ENCODE data around the gene SULT1A1. TPM values are rescaled to one million over a fixed set of nuclear protein-coding genes. Genes with fewer than 3 reads are reported as not detected.
A peak's percentile ranks its signal among the peaks of the same experiment; 100 is the strongest.
"Not testable (repeated sequence)": the region's sequence is repeated elsewhere in the genome, so short reads cannot be mapped to it uniquely, and the experiment has no call there.

The SULT1A1 gene
- total RNA-seq, 2 donors from 2014 or later = 26.7 to 35.6 TPM

DNA sequence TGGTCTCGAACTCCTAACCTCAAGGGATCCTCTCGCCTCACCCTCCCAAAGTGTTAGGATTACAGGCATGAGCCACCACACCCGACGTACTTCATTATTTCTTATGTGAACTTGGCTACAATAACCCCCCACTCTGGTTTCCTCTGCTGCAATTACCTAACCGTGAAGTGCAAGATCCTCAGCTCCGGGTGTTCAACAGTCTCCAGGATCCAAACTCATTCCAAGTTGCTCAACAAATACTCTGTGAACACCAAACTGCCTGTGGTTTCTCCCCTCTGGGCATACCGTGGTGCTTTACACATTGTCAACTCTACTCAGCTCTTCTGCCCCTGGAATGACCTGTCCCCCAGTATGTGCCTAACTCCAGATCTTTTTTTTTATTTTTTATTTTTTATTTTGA lies 6.8 kb upstream of the SULT1A1 start:
- Histone ChIP-seq H3K9me3 (no peaks in the 10 kb centered on the region), H3K27me3 (no peaks in the 10 kb centered on the region), H3K27ac (no peak overlapping the region), H3K4me1 (peaks cover 3% of the 10 kb centered on the region), H3K4me3 (no peak overlapping the region), H3K36me3 (replicated peaks in 1 of 2; ENCODE audit: insufficient read depth in 1 of 2, low read depth in 2 of 2) (peaks cover 0 to 1% of the 10 kb centered on the region in 2 donors)
- TF ChIP-seq POLR2A (IDR thresholded peaks at IDR 0.05) = no peak
- TF ChIP-seq CTCF (IDR thresholded peaks at IDR 0.05) = no peak
- WGBS, 2 donors = 79 to 94% methylated on average over 7 of the region's 7 CpGs
- intact Hi-C loops (cut with DNase I) = no loop called here
- ATAC-seq = no peak
- DNase-seq = no peak

- H3K4me1 ChIP-seq; DNase-seq; intact Hi-C loops (cut with DNase I); H3K27ac ChIP-seq; H3K9me3 ChIP-seq; H3K27me3 ChIP-seq; H3K36me3 ChIP-seq (replicated peaks in 1 of 2; ENCODE audit: insufficient read depth in 1 of 2, low read depth in 2 of 2); H3K4me3 ChIP-seq; ATAC-seq: not testable (repeated sequence)
- 85 to 86% methylated on average over 7 of the region's 7 CpGs for WGBS, 2 donors
These were observed 6.4 kb upstream of the SULT1A1 start for GRCh38 chr16:28616224-28616577.

DNA sequence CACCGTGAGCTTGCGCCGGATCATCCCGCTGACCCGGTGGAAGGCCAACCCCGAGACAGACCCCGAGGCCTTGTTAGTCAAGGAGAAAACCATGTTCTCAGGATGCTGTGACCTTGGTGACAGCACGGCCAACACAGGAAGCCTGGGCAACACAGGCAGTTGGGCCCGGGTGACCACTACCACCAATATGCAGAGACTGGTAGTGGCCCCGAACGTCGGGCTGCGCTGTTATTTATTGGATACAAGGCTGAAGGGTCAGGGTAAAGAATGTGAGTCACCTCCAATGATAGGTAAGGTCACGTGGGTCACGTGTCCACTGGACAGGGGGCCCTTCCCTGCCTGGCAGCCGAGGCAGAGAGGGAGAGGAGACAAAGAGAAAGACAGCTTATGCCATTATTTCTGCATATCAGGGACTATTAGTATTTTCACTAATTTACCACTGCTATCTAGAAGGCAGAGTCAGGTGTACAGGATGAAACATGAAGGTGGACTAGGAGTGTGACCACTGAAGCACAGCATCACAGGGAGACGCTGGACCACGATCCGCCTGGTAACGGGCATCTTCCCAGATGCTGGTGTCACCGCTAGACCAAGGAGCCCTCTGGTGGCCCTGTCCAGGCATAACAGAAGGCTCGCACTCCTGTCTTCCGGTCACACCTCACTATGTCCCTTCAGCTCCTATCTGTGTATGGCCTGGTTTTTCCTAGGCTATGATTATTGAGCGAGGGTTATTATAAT lies 5.8 kb upstream of the SULT1A1 start:
- H3K4me1 ChIP-seq; intact Hi-C loops (cut with DNase I); H3K4me3 ChIP-seq; ATAC-seq; H3K9me3 ChIP-seq; H3K27me3 ChIP-seq; H3K27ac ChIP-seq; H3K36me3 ChIP-seq (replicated peaks in 1 of 2; ENCODE audit: insufficient read depth in 1 of 2, low read depth in 2 of 2): not testable (repeated sequence)
- TF ChIP-seq CTCF (IDR thresholded peaks at IDR 0.05) = peak; percentile 22 to 74 (median 65)
- WGBS, 2 donors = 48 to 58% methylated on average over 14 to 15 of the region's 24 CpGs
- peak; percentile 67 to 75 (median 72) for DNase-seq

GRCh38 chr16:28614561-28614960 lies 4.7 kb upstream of the SULT1A1 start:
- ATAC-seq; DNase-seq; H3K27ac ChIP-seq; H3K27me3 ChIP-seq; intact Hi-C loops (cut with DNase I); H3K4me3 ChIP-seq; H3K9me3 ChIP-seq; H3K36me3 ChIP-seq (replicated peaks in 1 of 2; ENCODE audit: insufficient read depth in 1 of 2, low read depth in 2 of 2): not testable (repeated sequence)
- peaks cover 16% of the 10 kb centered on the region for H3K4me1 ChIP-seq
- WGBS, 2 donors = 29 to 85% methylated on average over 1 to 2 of the region's 16 CpGs

DNA sequence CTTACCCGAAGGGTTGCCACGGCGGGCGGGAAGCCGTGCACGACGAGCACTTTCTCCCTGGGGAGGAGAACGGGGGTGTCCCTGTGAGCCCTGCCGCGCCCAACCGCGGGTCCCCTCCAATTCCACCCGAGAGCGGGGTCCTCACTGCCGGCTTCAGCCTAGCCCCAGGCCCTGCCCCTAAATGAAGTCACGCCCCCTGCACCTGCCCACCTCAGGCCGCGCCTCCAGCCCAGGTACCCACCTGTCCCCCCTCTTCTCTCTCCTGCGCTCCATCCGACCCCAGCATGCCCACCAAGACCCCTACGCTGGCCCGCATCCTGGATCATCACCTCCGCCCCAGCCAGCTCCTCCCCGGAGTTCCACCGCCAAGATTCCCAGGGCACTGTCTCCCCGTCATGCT lies 4.1 kb upstream of the SULT1A1 start:
- intact Hi-C loops (cut with DNase I) = not testable (repeated sequence)

GRCh38 chr16:28612359-28613280 lies 2.8 kb upstream of the SULT1A1 start:
- ATAC-seq; H3K27me3 ChIP-seq; intact Hi-C loops (cut with DNase I); H3K27ac ChIP-seq; DNase-seq; H3K36me3 ChIP-seq (replicated peaks in 1 of 2; ENCODE audit: insufficient read depth in 1 of 2, low read depth in 2 of 2); H3K9me3 ChIP-seq; H3K4me3 ChIP-seq: not testable (repeated sequence)
- WGBS, 2 donors = no CpG with 5 or more reads among the region's 17 CpGs
- peaks cover 30% of the 10 kb centered on the region for H3K4me1 ChIP-seq

More for the DNA sequence above, 4.1 kb upstream of the SULT1A1 start:
- not testable (repeated sequence) for H3K9me3 ChIP-seq; ATAC-seq; H3K4me3 ChIP-seq; DNase-seq; H3K36me3 ChIP-seq (replicated peaks in 1 of 2; ENCODE audit: insufficient read depth in 1 of 2, low read depth in 2 of 2); H3K27ac ChIP-seq; H3K27me3 ChIP-seq
- peaks cover 23% of the 10 kb centered on the region for H3K4me1 ChIP-seq
- 44% methylated on average over 5 of the region's 26 CpGs; no CpG with 5 or more reads in 1 of the 2 donors for WGBS, 2 donors
